ENCODE measurements around the gene MEDAG.

MEDAG gene

GRCh38 chr13:30915691-30916541 lies 9.8 kb downstream of the MEDAG start:
- TF ChIP-seq ESRRG (CRISPR knock-in tag; IDR thresholded peaks at IDR 0.05) (no peak), CSDC2 (CRISPR knock-in tag; IDR thresholded peaks at IDR 0.05) (no peak), PPARA (CRISPR knock-in tag; IDR thresholded peaks at IDR 0.05; ENCODE audit: borderline replicate concordance) (no peak), ZFP30 (CRISPR knock-in tag; IDR thresholded peaks at IDR 0.05) (no peak), ISL1 (CRISPR knock-in tag; IDR thresholded peaks at IDR 0.05) (no peak), ZFP3 (CRISPR knock-in tag; IDR thresholded peaks at IDR 0.05) (no peak), SNAI2 (CRISPR knock-in tag; IDR thresholded peaks at IDR 0.05) (no peak), GLIS3 (CRISPR knock-in tag; IDR thresholded peaks at IDR 0.05) (no peak), TSHZ2 (CRISPR knock-in tag; IDR thresholded peaks at IDR 0.05) (no peak), ARNTL (CRISPR knock-in tag; IDR thresholded peaks at IDR 0.05; ENCODE audit: borderline replicate concordance, low read depth) (no peak), TCF4 (CRISPR knock-in tag; IDR thresholded peaks at IDR 0.05; ENCODE audit: borderline replicate concordance) (no peak), CREB5 (CRISPR knock-in tag; IDR thresholded peaks at IDR 0.05; ENCODE audit: low read depth) (no peak), PATZ1 (CRISPR knock-in tag; IDR thresholded peaks at IDR 0.05; ENCODE audit: borderline replicate concordance) (no peak), BACH2 (CRISPR knock-in tag; IDR thresholded peaks at IDR 0.05; ENCODE audit: borderline replicate concordance) (no peak), POU6F1 (CRISPR knock-in tag; IDR thresholded peaks at IDR 0.05; ENCODE audit: borderline replicate concordance, low read depth) (no peak)
- peak; percentile 77 for ATAC-seq

- ATAC-seq = no peak
- TF ChIP-seq PPARA (CRISPR knock-in tag; IDR thresholded peaks at IDR 0.05; ENCODE audit: borderline replicate concordance) (no peak), RARB (CRISPR knock-in tag; IDR thresholded peaks at IDR 0.05) (no peak), PATZ1 (CRISPR knock-in tag; IDR thresholded peaks at IDR 0.05; ENCODE audit: borderline replicate concordance) (no peak), TCF4 (CRISPR knock-in tag; IDR thresholded peaks at IDR 0.05; ENCODE audit: borderline replicate concordance) (no peak), ZNF565 (CRISPR knock-in tag; conservative IDR thresholded peaks at IDR 0.05; ENCODE audit: low read depth) (no peak)
These were observed 10.9 kb downstream of the MEDAG start for GRCh38 chr13:30916991-30917390.

GRCh38 chr13:30918662-30919405 lies 12.8 kb downstream of the MEDAG start:
- ATAC-seq = peak; percentile 61
- TF ChIP-seq TOX (CRISPR knock-in tag; IDR thresholded peaks at IDR 0.05; ENCODE audit: borderline replicate concordance) (no peak), TSHZ2 (CRISPR knock-in tag; IDR thresholded peaks at IDR 0.05) (no peak), GLIS3 (CRISPR knock-in tag; IDR thresholded peaks at IDR 0.05) (no peak), CSRNP3 (CRISPR knock-in tag; IDR thresholded peaks at IDR 0.05) (no peak), CSDC2 (CRISPR knock-in tag; IDR thresholded peaks at IDR 0.05) (no peak), ISL1 (CRISPR knock-in tag; IDR thresholded peaks at IDR 0.05) (no peak), SNAI2 (CRISPR knock-in tag; IDR thresholded peaks at IDR 0.05) (no peak), ZNF8 (CRISPR knock-in tag; IDR thresholded peaks at IDR 0.05) (no peak)
